NCI-H2081 (cell line): ENCODE data around the gene NFXL1.

Experiments used
- DNase-seq, 2 experiments: peaks; one replicate each; lab custom pipeline; 2025; lab: John Stamatoyannopoulos, UW

Gene NFXL1

DNA sequence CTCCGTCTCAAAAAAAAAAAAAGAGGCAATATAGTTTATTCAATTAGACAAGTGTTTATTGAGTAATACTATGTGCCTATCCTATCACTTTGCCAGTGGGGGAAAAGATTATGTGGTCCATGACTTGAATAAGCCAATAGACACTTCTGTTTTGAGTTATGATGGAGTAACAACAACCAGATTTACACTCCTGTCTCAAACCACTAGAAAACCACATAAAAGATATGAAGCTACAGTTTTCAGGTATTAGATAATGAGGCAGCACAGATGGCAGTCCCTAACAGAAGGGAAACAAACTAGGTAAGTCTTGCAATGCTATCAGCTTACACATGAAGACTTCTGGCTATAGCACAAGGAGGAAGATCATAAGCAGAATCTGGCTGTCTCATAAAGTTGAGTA, 22.5 kb downstream of the NFXL1 start:
- no peak for DNase-seq

DNA sequence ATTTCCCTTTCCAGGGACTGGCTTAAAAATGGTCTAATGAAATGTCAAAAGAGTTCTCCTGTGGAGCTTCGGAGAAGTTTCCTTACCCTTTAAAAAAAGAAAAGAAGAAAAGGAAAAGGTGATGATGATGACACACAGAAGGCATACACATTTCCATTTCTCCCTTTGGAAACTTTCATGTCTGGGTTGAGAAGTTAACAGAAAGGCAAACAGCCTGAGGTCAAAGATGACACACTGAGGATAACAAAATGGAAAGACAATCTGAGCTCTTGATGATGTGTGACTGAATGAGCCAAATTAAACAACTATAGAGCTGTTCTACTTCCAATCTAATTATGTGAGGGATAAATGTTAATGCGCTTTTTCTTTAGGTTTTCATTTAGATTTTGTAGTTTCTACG, 32.2 kb downstream of the NFXL1 start:
- no peak for DNase-seq

DNA sequence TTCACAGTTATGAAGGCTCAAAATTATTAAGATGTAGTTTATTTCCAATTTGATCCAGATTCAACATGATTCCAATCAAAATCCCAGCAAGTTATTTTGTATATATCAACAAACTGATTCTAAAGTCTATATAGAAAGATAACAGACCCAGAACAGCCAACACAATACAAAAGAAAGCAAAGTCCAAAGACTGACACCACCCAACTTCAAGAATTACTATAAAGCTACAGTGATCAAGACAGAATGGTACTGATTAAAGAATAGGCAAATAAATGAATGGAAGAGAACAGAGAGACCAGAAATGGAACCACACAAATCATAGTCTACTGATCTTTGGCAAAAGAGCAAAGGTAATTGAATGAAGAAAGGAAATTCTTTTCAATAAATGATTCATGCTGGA, 34.9 kb downstream of the NFXL1 start:
- no peak for DNase-seq

DNA sequence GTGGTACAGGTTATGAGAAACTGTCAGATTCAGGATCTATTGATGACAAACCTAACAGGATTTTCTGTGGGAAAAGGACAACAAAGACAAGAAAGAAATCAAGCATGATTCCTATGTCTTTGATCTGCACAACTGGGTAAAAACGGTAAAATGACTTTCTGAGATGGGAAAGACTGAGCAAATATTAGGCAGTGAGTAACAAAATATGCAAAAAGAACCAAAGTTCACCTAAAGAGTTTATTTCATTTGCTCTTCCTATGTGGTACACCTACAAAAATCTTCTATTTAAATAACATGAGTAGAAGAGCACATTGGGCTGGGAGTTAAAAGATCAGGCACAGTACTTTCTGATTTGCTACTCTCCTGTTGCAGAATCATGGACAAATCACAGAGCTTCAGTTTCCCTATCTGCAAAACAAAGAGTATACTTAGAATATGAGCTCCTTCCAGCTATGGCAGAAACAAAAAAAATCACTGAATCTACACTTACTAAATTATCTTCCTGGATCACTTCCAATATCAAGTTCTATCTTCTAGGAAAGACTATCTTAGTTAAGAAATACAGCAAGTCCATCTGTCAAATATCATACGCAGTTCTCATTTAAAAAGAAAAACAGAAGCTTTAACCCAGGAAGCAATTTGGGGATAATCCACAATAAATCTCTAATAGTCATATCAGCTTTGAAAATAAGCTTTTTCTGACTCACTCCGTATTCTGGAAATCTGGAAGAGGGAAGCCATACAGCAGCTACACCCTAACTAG, 37.4 kb downstream of the NFXL1 start:
- DNase-seq: no peak

DNA sequence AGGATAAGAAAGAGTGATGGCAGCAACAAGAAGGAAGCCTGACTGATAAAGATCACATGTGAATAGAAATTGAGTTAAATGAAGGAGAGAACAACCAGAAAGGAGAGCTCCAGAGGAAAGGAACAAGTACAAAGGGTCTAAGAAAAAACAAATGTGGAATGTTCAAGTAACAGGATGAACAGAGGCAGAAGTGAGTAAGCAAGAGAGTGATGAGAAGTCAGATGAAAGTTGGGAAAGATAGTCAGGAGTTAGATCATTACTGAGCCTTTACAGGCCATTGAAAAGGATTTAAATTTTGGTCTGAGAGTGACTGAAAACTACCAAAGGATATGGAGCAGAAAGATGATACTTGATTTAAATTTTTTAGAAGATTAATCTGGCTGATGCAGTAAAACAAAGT, 38.1 kb downstream of the NFXL1 start:
- no peak for DNase-seq

DNA sequence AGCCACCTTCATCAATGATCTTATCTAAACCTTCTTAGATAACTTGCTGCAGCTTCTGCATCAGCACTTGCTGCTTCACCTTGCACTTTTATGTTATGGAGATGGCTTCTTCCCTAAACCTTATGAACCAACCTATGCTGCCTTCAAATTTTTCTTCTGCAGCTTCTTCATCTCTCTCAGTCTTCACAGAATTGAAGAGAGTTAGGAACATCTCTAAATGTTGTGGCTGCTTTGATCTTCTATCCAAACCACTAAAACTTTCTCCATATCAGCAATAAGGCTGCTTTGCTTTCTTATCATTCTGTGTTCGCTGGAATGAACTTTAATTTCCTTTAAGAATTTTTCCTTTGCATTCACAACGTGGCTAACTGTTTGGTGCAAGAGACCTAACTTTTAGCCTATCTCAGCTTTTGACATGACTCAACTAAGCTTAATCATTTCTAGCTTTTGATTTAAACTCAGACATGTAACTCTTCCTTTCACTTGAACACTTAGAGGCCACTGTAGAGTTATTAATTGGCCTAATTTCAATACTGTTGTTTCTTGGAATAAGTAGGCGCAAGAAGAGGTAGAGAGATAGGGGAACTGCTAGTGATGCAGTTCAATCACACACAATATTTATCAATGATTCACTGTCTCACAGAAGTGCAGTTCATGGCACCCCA, 40.4 kb downstream of the NFXL1 start:
- DNase-seq: no peak

DNA sequence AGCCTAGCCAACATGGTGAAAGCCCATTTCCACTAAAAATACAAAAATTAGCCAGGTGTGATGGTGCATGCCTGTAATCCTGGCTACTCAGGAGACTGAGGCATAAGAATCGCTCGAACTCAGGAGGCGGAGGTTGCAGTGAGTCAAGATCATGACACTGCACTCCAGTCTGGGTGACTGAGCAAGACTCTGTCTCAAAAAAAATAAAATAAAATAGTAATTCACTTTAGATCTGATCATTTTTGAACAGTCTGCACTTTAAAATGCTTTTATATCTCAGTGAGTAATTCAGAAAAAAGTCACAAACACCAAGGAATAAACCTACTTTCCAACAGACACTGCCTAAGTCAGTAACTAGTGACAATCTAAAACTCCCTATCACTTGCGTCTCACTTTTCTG, 50.9 kb downstream of the NFXL1 start:
- DNase-seq: no peak

DNA sequence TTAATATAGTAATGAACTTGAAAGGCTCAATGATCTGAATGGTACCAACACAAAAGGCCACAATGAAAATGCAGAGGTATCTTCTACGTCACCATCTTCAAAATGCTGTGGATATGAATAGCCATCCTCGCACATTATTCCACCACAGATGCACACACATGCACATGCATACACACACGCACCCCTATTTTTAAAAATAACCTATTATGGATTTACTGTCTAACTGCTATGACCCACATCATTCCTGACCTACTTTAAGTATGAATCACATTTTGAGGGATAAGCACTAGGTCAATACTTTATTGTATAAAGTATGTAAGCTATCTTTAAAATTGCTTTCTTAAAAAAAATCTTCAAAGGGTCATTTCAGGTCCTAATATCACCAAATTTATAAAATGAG, 52.1 kb downstream of the NFXL1 start:
- no peak for DNase-seq

DNA sequence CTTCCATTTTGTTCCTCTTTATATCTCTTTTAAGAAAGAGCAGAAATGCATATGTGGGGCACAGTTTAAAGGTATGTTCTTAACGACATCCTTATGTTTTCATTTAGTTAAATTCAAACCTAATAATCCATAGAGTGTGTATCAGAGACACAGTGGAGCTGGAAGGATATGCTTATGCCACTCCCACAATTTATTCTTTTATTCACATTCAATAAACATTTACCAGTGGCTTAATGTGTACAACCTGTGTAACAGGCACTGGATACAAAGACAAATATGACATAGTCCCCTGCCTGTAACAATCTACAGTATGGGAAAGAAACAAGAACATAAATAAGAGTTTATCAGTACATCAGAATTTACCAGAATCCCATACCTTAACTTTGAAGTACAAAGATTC, 54.1 kb downstream of the NFXL1 start:
- no peak for DNase-seq

DNA sequence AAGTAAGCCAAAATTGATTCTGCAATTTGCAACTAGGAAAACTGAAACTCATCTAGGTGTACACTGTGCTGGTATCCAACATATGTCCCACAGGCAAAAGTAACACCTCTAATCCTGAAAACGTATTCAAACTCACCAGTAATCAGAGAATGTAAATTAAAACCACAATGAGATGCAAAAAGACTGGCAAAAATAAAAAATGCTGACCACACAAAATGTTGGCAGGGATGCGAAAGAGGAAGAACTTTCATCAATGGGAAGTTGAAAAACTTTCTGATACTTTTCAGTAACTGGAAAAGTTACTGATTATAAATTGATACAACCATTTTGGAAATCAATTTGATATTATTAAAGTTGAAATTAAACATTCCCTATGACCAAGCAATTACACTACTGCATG, 56.4 kb downstream of the NFXL1 start:
- no peak for DNase-seq

DNA sequence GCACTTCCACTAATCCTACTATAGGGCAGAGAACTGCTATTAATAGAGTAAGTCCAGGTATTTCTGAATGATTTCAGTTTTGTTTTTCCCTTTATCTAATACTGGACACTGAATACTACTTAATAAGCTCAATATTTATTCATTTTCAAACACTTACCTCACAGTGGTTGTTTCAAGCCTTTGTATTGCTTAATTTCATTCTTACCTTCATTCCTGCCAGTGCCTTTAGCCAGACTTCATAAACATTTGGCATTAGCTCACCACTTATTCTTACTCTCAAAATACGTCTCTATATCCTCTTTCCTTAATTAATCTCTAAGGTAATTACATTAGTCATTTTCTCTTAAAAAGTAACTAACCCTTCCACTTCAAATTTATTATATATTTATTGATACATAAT, 57.7 kb downstream of the NFXL1 start:
- DNase-seq: no peak

DNA sequence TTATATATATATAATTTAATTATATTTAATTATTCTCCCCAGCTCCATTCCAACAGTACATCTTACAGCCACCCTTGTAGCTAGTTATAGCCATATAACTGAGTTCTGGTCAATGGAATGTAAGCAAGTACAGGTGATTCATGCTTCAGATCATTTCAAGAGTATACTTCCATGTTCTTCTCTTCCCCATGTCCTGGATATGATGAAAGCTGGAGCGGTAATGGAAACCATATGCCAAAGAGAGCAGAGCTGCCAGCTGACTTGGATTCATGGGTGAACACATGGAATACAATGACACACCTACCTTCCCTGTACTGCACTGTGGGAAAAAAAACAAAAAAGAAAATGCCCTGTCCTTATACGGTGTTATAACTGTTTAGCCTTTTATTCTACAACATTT, 59.0 kb downstream of the NFXL1 start:
- no peak for DNase-seq

DNA sequence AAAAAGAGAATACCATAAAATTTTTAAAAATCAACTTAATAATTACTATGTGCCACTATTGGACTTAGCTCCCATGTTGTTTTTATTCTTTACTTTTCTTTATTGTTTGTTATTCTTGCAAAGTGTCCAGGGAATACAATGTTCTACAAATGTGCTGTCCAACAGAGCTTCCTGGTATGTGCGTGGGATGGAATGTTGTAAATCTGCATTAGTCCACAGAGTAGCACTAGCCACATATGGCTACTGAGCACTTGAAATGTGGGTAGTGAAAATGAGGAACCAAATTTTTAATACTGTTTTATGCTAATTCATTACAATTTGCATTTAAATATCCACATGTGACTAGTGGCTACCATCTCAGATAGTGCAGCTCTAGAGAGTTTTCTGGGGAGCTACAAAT, 62.2 kb downstream of the NFXL1 start:
- DNase-seq: no peak

DNA sequence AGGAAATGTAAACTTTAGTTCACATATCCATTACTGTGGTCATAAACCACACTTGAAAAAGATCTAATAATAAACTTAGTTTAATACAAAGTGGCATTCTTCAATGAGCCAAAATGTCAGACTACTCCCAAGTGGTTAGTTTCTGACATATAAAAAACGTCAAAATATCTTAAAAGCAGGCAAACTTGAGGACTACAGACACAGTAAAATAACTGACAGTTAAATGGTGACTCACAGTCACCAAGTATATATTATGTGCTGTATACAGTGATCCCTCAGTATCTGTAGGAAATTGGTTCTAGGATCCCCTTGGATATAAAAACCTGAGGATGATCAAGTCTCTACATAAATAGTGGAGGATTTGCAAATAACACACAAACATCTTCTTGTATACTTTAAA, 64.9 kb downstream of the NFXL1 start:
- DNase-seq: no peak

DNA sequence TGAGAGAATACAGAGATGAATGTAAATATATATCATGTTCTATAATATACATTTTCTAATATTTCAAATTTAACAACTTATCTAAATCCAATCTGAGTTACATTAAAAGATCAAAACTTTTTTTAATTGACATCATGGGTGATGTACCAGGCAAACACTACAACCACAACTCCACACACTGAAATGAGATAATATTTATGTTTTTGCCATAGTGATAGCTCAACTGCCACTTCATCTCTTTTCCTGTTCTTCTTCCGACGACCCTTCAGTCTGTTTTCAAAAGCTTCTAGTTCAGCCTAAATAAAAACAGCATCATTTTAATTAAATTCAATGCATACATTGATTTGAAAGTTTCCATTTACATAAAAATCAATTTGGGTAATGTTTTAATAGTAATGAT, 66.3 kb downstream of the NFXL1 start:
- no peak for DNase-seq

DNA sequence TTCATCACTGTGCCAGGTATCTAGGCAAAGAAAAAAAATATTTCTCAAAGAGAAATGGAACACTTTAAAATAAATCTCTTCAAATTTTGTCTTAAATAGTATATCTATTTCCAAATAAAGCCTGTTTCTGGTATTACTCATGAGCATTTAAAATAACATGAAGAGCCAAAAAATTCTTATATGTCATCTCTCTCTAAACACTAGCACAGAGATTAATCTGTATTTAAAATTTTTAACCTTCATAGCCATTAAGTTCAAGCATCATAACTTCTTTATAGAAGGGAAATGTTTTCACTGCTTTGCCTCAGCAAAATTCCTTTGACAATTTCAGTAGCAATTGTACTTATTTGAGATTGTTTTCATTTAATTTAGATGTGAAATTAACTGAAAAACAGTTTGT, 71.4 kb downstream of the NFXL1 start:
- no peak for DNase-seq

DNA sequence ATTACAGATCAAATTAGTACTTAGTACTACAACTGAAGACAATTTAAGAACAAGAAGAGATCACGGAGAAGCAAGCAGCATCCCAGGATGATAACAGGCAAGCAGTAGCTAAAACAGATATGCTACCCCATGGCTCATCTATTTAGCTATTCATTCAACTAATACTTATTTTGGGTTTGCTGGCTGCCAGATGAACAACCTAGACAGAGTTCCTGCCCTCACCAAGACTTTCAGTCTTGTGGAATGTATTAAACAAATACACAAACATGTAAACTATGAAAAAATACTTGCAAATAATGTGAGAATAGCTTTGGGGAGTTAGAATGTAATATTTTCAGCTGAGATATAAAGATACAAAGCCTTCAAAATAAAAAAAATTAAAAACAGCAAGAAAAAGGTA, 74.1 kb downstream of the NFXL1 start:
- no peak for DNase-seq

DNA sequence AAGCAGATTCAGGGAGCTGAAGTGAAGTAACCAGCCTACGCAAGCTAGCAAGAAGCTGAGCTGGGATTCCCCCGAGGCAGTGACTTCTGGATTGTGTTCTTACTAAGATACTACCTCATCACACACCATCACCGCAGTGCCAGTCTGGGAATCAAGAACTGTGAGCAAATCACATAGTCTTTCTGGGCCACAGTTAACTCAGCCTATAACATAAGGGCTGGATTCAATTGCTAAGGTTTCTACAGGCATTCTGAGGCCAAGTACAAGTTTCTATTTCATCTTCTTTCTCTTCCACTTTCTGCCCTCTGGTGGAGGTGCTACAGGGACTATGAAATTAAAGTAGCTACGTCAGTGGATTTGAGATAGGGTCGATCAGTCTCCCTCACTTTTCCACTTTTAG, 75.1 kb downstream of the NFXL1 start:
- DNase-seq: peak in 1 of 2 experiments; percentile 3

DNA sequence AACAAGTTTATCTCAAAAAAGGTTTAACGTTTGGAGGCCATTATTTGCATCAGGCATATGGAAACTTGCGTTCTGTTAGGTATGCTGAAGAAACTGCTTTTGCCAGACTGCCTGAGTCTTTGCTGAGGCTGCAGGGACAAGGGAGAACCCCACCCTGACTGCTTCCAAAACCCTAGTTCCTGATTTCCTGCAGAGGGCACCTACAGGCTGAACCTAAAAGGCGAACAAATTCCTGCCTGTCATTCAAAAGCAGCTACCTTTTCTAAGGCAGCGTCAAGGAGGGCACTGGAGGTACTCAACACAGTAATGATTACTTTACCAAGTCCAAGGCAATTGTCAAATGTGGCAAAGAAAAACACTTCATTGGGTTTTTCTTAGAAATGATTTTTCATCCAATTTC, 75.9 kb downstream of the NFXL1 start:
- DNase-seq: no peak

DNA sequence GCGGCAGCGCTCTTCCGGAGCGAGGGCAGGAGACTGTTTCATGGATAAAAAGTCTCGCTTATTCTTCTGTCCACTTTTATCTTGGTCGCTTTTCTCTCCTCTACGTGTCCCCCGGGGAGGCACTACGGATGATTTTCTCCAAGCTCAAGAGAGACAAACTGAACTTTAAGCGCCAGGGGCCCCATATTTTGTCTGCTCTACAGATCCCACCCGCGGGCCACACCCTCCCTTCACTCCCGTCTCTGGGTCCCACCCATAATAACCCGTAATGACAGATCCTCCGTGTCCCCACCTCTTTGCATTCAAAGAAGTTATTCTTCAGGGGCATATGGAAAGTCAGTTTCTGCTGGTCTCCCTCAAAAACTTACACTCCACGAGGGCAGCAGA, 76.5 kb downstream of the NFXL1 start, which contains the start of gene CORIN:
CORIN (minus strand) TSS at position 160 of the 387 bp plus-strand sequence; CDS start at position 42, 118 bp downstream.
- DNase-seq: no peak

DNA sequence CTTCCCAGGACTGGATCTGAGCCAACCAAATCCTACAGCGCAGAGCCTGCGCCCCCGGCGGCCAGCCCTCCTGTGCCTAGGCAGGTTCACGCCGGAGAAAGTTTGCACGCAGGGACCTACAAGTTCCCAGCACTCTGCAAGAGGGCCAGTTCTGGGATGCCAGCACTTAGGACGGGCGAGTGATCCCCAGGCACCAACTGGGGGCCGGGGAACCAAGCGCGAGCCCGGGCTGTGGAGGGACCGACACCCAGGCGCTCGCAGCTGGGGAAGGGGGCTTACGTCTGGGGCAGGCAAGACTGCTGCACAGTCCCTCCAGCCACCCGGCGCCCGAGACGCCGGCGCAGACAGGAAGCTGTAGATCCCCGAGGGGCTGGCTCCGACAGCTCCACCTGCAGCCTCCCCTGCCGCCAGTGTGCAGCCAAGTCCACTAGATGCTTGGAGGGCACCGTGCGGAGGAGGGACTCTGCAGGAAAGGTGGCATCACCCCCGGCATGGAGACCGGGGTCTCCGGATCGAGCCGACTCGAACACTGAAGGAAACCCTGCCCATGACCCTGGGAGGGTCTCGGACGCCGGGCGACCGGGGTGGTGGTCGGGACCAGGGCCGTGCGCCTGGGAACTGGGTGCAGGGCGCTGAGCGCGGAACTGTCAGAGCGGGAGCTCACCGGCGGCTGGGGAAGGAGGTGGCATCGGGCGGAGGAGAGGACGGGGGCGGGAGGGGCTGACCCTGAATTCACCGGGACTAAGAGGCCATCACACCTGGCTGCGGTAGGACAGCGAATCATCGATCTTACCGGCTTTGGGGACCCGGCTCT, 77.1 kb downstream of the NFXL1 start:
- peak in 1 of 2 experiments; percentile 54 for DNase-seq

DNA sequence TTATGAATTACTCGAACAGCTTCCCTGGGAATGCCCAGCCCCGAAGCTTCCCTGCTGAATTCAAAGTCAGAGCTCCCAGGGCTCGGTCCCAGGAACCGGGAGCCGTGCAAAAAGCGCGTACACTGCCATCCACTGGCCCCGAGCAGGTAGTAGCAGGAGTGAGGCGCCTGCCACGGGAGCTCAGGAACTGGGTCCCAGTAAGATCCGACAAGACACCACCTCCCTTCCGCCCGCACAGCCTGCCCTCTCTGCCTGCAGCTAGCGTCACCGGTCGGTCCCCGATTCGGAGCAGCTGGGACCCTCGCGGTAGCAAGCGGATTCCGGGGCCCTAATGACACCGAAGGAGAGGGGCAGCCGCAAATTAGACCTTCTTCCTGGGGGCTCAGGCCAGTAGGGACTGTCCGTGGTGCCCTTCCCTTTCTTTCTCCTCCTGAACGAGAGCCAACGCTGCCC, 77.7 kb downstream of the NFXL1 start:
- peak; percentile 80 to 87 for DNase-seq

DNA sequence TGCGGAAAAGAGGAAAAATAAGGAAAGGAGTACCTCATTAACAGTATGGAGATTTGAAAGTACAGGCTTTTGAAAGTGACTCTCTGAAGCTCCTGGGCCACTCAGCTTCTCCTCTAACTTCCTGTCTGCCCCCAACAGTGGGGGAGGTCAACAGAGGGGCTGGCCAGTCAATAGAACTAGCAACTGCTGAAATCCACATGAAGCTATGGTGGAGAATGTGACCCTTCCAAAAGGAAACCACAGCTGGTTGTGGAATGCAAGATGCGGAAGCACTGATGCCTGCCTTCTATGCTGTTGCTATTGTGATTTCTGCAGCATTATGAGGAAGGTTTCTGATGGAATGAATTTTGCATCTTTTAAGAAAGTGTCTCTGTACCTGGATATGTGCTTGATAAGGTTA, 78.9 kb downstream of the NFXL1 start:
- no peak for DNase-seq
